HG03457 (cell line): Measurements from ENCODE around the gene SP100.
A peak's percentile ranks its signal among the peaks of the same experiment; 100 is the strongest.

Experiments used
- ATAC-seq: cut with Tn5 transposase; IDR thresholded peaks from one replicate; pipeline ENCODE4 v1.9.1; 2021; ENCODE audit warnings: moderate number of reproducible peaks; ENCODE audit not compliant: unreplicated experiment

The SP100 gene

DNA sequence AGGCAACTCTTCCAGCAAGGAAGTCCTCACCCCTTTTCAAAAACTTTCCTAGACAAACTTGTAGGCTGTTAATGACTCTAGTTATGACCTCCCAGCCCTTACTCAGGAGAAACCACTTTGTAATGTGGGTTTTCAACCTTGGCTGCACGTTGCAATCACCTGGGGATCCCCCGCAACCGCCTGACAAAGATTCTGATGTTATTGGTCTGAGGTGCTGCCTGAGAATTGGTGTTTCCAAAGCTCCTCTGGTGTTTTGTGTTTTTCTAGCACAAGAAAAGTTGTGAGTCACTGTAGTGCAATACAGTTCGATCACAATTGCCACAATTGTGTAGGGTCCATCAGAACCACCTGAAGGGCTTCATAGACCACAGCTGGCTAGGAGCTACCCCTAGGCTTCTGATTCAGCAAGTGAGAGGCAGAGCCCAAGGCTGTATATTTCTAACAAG, 121.6 kb downstream of the SP100 start:
- ATAC-seq: no peak

DNA sequence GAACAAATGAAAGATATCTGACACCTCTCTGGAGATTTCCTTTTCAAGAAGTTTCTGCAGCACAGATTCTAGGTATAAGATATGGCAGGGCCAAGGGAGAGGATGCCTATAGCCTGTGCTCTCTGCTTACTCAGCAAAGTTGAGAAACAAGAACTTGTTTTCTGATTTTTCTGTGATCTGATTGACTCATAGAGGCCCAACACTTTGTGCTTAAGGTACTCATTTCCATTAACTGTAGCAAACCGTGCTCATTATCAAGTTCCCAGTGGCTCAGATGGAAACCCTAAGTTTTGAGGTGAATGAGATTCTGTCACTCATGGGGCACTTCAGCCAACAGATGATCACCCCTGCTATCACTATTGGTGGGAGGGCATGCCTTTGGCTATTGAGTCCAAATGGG, 124.3 kb downstream of the SP100 start:
- ATAC-seq: no peak

DNA sequence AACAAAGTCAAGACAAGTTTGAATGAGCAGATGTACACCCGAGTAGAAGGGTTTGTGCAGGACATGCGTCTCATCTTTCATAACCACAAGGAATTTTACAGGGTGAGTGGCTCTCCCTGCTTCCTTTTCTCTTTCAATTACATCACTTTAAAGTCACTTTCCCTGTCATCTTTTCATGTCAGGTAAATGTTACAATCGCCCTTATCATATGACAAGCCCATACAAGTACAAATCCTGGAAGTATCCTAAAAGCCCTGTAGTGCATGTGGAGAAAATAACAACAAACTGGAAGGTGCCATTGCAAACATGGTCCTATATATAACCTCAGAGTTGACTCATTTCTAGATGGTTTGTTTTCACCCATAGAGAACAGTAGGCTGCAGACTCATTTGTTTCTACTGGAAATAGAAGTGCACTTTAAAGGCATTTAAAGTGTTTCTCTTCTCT, 126.0 kb downstream of the SP100 start:
- peak; percentile 51 for ATAC-seq

DNA sequence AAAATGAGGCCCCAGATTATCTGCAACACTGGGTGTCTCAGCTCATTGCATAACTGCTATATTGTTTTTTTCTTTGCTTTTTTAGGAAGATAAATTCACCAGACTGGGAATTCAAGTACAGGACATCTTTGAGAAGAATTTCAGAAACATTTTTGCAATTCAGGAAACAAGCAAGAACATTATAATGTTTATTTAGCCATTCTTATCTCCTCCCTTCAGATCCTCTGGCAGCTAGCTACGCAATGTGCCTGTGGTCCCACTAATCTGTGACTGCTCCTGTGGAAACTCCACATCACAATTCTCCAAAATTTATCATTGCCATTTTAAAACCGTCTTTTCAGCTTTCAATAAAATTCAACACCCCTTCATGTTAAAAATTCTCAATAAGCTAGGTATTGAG, 126.8 kb downstream of the SP100 start:
- no peak for ATAC-seq

DNA sequence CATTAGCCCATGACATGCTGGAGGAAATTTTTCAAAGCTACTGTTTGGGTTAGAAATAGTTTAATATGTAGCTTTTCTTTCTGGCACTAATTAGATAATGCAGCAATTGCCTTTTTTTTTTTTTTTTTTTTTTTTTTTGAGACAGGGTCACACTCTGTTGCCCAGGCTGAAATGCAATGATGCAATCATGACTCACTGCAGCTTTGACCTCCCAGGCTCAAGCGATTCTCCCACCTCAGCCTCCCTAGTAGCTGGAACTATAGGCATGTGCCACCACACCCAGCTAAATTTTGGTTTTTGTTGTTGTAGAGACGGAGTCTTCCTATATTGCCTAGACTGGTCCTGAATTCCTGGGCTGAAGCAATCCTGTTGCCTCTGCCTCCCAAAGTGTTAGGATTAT, 136.2 kb downstream of the SP100 start:
- no peak for ATAC-seq

DNA sequence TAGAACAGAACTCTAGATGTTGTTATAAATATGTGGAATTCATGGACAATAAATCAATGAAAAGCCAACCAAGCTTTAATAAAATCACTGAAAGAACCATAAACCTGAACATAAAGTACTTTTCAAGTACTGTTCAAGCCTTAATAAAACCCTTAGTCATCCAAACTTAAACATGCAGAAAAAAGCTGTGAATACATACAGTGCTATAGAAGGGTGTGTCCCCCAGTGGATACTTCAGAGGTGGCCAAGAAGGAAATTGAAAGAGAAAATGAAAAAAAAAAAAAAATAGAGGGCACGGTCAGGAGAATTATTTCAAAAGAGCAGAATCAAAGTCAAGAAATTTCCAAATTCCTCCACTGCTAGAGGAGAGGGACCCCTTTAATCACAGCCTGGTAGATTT, 141.1 kb downstream of the SP100 start:
- no peak for ATAC-seq

DNA sequence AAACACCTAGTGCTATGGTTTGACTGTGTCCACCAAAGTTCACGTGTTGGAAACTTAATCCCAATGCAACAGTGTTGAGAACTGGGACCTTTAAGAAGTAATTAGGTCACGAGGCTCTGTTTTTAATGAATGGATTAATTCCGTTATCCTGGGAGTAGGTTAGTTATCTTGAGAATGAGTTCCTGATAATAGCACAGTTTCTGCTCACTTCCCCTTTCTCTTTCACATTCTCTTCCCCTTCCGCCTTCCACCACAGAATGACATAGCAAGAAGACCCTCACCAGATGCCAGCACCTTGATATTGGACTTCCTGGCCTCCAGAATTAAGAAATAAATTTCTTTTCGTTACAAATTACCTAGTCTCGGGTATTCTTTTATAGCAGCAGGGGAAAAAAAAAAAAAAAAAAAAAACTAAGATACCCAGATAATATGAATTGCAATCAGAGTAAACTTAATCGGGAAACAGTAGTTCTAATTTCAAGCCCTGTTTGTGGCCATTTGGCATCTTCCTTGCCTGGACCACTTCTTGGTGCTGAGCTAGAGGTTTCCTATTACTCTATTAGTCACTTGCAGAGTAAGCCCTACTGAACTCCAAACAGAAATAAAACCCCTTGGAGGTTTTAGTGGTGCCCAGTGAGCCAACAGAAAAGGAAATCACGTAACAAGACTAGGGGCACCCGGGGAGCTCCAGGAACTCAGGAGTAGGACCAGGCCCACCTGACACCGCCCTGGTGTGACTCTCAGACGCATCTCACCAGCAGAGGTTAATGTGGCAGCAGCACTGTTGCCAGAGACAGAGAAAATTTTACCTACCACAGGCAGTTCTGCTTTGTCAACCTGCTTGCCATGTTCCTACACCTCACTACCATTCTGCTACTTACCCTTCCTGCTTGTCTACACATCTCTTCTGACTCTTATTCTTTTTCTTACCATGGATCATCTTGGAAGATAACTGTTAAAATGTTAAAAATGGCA, 149.1 kb downstream of the SP100 start:
- no peak for ATAC-seq

DNA sequence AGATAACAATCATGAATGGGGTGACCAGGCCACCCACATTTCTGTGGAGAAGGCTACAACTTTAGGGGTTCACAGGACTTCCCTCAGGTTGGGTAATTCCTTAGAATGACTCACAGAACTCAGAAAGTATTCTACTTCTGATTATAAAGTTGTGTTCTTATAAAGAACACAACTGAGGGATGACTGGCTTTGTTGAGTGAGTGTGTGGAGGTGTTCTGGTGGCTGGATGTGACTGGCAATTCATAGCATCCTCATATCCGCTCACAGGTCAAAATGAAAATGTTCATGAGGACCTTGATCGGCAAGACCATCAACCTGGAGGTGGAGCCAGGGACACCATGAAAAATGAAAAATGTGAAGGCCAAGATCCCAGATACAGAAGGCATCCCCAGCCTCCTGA, 153.3 kb downstream of the SP100 start:
- no peak for ATAC-seq

DNA sequence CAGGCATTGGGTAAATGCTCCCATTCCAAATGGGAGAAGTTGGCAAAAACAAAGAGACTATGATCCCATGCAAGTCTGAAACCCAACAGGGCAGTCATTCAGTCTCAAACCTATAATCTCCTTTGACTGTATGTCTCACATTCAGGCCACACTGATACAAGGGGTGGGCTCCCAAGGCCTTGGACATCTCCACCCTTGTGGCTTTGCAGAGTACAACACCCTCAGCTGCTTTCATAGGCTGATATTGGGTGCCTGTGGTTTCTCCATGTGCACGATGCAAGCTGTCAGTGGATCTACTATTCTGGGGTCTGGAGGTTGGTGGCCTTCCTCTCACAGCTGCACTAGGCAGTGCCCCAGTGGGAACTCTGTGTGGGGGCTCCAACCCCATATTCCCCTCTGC, 155.0 kb downstream of the SP100 start:
- ATAC-seq: no peak

DNA sequence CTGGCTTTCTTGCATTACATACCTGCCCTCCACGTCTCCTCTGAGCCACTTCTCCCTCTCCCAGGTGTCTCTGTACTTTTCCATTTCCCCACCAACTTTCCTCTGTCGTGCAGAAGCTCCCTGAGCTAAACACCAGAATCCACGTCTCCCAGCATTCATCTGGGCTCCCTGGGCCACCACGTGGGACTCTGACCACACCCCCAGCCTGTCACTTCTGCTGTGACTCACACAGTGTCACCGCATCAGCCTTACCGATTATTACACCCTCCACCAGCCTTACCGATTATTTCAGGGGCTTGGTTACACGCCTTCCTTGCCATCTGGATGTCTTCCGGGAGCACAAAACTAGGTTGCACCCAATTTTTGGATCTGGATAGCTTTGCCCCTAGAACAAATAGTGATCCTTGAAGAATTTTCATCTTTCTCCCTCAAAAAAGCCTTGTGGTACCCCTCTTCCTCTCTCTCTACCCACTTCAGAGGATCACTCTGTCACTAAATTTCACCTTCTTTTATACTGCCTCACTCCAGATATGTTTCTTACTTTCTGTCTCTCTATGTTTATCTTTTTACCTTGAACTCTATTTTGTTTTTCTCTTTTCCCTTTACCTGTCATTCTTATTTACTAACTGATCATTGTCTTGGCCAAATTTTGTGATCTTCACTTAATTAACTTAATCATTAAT, 159.8 kb downstream of the SP100 start:
- ATAC-seq: no peak

DNA sequence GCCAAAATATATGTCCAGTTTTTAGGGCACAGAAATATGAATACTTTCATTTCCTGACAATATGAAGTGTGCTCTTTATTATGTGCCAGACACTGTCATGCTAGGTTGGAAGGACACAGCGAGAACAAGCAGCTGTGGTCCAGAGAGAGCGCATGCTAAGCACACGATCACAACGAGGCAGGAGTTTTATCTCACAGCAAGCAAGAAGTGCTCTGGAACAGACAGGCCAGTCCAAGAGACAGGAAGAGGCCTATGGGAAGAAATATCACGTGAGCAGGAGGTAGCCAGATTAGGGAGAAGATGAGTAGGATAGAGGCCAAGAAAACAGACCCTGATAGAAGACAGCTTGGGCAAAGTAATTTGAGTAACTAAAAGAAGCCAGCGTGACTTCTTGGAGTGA, 161.1 kb downstream of the SP100 start:
- no peak for ATAC-seq

DNA sequence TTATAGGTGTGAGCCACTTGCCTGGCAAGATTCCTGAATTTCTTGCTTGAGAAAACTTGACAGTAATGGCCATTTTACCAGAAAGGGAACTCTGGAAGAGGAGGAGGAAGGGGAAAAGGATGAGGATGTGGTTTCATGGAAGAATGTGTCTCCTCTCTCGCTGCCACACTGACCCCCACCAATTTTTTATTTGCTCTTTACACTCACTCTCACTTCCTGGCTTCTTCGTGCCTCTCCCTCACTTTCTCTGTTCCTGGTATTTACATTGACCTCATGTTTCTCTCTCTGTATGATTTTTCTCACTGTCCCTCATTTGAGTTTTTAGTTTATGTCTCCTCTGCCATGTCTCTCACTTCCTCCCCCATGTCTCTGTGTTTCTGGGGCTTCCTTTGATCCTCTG, 162.1 kb downstream of the SP100 start:
- ATAC-seq: no peak

DNA sequence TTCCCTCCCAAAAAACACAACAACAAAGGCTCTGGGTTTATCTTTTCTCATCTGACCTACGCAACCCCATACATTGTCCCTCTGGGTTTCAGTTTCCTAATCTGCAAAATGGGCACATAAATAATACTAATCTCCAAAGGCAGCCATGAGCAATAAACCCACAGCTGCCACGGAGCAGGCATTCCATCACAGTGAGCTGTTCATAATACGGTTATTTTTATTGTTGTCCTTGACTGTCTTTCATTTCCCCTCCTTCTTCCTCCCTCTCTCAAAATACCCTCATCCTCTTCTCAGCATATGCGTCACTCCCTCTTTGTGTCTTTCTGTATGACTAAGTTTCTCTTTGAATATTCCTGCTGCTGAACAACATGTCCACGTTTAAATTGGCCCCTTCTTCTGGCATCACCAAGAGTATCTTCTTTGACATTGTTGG, 166.9 kb downstream of the SP100 start:
- ATAC-seq: peak; percentile 68

DNA sequence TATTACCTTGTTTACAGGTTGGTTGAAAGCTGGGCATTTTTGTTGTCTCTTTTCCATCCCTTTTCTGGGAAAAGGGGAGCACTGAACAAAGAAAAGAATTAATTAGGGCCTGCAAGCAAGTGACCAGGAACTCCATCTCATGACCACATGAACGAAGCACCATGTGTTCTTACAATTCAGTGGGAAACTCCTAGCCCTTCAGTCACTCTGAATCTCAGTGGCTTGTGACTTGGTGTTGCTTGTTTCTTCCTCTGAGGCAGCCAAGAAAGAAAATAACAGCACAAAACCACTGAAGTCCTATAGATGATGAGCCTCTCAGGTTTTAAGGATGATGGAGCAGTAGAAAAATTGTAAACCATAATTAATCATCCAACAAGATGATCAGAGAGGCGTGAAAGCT, 167.6 kb downstream of the SP100 start:
- ATAC-seq: no peak

DNA sequence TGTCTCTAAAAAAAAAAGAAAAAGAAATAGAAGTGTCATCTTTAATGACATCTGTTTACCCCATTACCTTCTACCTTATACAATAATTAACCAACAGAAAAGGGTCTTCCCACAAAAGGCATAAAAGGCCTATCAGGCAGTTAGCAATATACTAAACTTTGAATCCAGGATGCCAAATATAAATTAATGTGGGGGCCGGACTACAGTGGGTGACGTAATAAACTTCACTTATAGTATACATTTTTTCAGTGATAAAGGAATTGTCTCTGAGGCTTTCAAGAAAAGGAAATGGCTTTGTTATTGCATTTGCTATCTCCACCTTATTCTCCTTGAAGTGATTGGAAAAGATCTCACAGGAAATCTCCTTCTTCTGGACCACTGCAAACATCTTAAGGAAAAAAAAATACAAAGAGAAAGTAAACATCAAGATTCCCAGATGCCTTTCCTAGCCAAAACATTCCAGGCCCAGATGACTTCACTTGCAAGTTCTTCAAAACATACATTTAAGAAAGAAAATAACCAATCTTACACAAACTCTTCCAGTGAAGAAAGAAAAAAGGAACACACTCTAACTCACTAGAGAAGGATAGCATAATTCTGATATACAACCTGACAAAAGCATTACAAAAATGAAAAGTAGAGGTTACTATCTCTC, 170.5 kb downstream of the SP100 start:
- no peak for ATAC-seq

DNA sequence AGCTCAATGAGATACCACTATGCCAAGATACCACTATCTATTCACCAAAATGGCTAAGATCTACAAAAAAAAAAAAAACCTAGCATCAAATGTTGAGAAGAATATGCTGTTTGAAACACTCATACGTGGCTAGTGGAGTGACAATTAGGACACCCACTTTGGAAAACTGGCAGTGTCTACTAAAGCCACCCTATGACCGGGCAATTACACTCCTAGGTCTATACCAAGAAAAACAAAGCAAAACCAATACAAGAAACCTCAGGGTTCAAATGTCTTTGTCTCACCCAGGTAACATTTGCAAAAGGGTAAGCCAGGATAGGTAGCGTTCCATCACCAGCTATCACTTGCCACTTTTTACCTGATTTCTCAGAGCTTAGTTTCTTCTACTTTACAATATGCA, 173.0 kb downstream of the SP100 start:
- ATAC-seq: no peak

DNA sequence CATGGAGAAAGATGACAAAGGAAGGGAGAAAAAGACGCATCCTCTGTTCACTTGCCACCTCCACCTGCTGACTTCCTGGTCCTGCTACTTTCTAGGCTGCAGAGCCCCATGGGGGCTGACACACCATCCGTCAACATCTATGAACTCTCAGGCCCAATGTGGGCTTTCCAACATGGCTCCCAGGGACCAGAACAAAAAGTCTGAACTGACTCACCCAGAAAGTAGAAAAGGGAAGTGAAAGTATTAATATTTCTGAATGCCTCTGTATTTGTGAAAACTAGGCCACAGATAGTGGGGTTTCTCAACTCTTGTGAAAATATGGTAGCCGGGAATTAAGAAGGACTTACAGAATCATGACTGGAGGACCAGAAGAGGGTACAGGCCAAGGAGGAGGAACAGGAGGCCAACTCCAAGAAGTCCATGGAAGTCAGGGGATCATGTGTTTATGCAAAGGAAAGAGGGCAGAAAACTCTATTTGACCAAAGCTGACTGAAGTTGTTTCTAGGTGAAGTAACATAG, 173.6 kb downstream of the SP100 start:
- peak; percentile 94 for ATAC-seq

DNA sequence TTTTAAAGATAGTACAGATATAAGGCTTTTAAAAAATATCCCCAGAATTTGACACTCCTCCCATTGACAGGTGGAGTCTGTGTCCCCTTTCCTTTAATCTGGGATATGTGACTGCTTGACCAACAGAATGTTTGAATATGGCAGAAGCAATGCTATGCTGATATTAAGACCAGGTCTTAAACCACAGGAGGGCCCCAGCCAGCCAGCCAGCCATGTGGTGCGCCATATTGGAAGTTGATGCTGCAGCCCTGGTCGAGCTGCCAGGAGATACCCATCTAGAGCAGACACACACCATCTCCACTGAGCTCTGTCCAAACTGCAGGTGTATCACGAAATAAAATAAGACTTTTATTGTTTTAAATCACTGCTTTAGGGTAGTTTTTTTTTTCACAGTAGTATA, 174.3 kb downstream of the SP100 start:
- ATAC-seq: no peak

DNA sequence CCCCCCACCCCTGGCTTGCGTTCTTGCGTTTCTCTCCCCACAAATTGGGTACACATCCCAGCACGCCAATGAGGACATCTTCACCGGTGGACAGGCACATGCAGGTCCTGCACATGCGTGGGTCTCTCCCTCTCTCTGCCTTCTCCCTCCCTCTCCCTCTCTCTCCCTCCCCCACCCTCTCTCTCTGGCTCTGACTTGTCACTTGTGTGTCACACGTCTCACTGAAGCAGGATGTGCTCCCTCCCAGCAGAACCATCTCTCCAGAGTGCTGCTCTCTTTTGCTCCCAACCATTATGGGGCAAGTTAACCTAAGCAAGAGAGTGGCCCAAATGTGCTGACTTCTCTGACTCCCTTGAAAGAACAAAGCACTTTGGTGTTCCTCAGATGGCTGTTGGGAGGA, 175.8 kb downstream of the SP100 start:
- ATAC-seq: no peak

DNA sequence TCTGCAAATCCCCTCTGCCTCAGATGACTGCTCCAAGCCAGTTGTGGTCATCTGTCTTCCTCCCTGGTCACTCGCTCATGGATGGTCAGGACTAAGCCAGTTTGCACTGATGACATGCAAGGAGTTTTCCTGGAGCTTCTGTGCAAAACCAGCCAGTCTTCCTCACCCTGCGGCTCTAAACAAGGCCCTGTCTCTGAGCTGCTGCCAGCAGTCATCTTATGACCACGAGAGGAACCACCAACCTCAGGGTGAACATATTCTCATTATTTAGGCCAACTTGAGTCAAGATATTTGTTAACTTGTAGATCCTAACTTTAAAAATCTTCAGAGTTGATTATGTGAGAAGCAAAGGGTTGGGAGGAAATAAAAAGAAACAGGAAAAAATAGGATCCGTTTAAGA, 176.8 kb downstream of the SP100 start:
- ATAC-seq: no peak
